Bone marrow (tissue), 2 donors: Measurements from ENCODE around the gene SND1.

ENCODE experiments used
- DNase-seq, 2 donors: peaks; one replicate each; lab custom pipeline; 2025; lab: John Stamatoyannopoulos, UW

SND1 gene

DNA sequence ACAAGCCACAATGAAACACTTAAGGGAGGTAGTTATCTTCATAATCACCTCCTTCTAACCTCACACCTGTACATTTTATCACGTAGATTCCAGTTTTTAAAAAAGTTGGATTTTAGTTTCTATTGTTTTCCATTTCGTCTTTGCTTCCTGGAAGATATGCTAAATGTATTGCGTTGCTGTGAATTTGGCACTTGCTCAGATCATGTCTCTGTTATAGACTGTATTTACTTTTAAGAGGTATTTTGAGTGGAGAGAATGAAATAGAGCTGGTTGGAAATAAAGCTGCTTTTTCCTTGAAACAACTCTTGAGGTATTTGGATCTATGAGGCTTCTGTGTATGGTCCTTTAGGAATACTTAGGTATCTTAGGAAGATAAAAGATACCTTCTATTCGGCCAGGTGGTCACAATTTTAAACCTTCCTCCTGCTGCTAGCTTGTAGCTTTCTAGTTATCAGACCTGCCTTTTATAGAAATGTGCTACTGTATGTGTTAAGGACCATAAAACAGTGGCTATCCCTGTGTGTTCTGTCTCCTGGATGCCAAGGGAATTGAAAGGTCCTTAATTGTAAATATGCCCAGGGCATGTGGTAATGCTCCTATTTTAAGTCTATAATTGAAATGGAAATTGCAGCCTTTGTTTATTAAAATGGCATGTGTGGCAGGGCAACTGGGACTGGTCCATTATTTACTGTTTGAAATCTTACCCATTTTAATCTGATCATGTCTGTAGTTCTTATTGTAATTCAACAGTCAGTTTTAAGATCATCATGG is 147.7 kb downstream of the SND1 start:
- no peak for DNase-seq

GRCh38 chr7:127802845-127803244 is 150.9 kb downstream of the SND1 start:
- DNase-seq = no peak

- DNase-seq = no peak
These were observed 151.6 kb downstream of the SND1 start for GRCh38 chr7:127803626-127804025.

DNA sequence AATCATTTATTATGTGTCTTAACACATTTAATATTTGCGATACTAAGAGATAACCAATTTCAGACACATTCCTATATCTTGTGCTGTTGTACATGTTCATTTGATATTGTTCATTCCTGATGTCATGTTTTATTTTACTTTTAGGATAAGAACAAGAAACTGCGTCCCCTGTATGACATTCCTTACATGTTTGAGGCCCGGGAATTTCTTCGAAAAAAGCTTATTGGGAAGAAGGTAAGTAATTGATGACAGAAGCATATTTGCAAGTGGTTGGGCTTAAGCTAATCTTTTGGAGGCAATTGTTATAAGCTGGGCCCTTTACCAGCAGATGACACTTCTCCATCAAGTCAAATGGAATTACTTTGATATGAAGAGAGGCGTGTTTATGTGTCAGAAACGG is 155.3 kb downstream of the SND1 start:
- DNase-seq = no peak

GRCh38 chr7:127807829-127808228 is 155.8 kb downstream of the SND1 start:
- DNase-seq = no peak

DNA sequence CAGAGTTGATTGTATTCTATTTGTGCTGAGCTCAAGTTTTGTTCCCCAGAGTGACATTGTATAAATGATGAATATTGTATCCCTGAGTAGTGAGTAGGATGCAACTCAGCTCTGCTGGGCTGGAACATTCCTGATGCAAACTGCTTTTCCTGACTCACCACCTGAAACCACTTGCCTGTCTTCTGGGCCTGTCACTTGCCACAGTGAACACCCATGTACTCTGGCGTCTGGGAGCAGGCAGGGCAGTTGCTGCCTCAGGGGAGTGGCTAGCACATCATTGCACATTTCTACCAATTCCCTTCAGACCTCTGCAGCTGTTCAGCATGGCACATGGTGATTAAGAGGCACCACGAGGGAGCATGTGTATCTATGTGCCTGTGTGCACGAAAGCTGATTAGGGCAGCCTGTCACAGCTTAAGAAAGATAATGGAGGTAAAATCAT is 157.3 kb downstream of the SND1 start:
- no peak for DNase-seq

DNA sequence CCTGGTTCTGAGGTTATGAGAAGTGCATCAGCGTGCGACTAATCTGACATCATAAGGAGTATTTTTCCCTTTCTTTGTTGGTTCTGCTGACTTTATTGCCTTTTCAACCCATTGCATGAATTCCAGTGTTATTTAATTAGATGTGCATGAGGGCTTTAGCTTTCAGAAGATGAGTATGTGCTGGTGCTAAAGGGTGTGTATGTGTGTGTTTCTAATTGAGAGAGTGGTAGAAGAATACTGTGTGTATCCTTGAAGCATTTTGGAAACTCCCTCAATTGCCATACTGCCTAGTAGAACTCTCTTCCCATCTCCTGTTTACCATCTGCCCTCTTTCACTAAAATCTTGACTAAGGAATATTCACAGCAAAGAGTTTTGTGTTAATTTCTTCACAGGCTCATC is 158.1 kb downstream of the SND1 start:
- DNase-seq = no peak

DNA sequence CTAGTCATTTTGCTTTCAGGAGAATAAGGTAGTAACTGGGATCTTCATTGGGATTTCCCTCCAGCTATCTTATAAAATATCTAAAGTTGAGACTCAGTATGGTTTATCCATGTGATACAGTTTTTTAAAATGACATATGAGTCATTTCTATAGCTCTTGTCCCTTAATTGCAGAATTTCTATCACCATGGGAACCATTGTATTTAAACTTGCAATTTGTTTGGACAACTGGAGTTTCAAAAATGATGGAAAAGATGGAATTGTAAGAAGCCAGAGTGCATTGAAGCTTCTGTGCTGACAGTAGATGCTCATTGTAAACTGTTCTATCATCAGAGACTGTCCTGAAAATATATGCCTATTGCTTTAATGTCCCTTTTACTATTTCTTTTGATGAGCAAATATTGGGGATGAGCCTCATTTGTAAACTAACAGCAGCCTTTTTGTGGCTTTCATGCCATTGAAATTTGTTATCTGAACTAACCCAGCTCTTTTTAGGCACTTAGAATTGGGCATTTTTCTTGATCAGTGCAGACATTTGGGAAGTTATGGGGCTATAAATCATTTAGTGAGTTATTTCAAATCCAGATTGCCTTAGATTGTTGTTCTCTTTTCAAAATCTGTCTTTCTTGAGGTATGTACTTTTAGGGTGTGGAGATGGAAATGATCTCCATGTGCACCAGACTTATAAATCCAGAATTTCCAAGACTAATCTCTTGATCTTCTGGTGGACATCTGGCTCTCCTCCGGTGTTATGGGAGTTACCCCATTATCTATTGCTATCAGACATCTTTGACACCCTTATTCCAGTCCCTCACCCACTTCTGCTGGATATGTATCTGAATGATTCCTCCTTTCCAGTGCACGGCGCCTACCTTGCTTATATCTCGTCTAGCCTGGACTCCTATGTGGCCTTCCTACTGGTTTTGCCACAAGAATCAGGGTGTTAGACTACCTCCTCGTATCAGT is 159.0 kb downstream of the SND1 start:
- DNase-seq = no peak

GRCh38 chr7:127812540-127812939 is 160.5 kb downstream of the SND1 start:
- DNase-seq = no peak

DNA sequence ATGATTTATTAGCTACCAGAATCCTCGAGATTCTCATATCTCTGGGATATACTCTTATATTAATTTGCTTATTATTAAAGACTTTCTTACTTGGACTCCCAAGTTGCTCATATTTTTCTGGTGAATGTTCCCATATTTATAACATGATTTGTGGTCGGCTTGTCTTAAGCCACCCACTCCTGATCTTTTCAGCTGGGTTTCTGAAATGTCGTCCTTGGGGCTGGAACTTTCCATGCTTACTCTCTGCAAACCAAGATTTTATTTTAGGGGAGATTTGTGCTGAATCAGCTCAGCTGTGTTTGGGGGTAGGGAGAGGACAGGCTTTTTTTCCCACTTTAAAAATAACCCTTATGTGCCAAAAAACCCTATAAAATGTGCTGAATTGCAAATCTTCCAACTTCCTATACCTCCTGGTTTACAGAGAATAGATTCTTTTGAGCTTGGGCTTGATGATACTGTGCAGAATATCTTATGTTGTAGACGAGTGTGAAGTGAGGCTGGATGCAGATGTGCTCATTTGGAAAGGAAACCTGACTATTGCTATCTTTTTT is 162.1 kb downstream of the SND1 start:
- DNase-seq = no peak

DNA sequence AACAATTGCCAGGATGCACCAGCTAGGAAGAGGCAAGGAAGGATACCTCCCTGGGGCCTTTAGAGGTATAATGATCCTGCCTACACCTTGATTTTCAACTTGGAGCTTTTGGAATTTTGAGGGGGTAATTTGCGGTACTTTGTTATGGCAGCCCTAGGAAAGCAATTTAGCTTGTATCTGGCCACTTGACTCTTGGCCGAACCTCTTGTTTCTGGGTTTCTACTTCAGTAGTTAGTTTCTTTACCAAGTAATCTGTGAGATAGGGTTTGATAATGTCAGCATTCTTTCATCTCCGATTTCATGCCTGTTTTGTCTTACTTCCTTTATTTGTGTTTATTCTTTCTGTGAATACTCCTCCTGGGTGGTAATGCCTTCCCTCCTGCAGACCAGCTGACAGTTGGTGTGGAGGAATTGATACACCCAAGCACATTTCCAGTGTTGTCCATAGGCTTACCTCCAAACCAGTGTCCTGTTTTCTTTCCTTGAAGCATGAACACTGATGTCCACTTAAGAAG is 163.7 kb downstream of the SND1 start:
- DNase-seq = no peak

DNA sequence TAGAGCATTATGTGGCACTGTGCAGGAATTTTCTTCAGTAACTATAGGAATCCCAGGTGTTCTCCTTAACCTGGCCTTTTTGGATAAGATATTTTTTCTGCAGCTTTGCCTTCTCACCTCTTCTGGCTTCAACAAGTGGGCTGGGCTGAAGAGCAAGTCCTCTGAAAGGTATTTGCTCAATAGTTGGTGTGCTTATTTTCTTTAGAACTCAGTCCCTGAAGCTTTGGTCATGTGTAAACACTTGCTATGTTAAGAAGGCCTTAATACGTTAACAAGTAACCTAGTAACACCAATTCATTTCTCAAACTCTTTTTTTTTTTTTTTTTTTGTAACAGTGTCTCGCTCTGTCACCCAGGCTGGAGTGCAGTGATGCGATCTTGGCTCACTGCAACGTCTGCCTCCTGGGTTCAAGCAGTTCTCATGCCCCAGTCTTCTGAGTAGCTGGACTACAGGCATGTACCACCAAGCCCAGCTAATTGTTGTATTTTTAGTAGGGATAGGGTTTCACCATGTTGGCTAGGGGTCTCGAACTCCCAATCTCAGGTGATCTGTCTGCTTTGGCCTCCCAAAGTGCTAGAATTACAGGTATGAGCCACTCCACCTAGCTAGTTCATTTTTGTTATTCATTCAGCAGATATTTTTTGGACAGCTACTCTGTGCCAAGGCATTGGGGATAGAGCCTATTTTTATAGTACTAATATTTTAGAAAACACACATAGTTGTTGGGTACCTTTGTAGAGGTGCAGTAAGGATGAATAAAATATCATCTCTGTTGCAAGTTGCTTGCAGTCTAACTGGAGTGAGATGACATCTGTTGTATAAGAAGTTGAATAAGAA is 164.6 kb downstream of the SND1 start:
- no peak for DNase-seq

GRCh38 chr7:127817466-127817865 is 165.5 kb downstream of the SND1 start:
- DNase-seq = no peak

DNA sequence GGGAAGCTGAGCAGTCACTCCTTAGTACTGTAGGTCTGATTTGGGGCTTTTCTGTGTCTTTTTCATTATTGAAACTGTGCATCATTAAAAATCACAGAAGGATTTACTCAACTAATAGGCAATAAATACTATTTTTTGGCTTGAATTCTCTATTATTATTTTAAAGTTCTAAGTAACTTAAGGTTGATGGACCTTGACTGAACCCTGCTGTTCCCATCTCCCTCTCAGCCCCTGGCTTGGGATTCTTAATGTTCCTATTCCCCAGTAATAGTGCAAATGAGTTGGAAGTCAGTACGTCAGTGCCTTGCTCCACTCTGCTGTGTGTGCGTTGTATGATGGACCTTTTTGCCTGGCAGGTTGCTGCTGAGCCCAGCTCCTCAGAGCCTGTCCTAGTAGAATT is 166.3 kb downstream of the SND1 start:
- no peak for DNase-seq

DNA sequence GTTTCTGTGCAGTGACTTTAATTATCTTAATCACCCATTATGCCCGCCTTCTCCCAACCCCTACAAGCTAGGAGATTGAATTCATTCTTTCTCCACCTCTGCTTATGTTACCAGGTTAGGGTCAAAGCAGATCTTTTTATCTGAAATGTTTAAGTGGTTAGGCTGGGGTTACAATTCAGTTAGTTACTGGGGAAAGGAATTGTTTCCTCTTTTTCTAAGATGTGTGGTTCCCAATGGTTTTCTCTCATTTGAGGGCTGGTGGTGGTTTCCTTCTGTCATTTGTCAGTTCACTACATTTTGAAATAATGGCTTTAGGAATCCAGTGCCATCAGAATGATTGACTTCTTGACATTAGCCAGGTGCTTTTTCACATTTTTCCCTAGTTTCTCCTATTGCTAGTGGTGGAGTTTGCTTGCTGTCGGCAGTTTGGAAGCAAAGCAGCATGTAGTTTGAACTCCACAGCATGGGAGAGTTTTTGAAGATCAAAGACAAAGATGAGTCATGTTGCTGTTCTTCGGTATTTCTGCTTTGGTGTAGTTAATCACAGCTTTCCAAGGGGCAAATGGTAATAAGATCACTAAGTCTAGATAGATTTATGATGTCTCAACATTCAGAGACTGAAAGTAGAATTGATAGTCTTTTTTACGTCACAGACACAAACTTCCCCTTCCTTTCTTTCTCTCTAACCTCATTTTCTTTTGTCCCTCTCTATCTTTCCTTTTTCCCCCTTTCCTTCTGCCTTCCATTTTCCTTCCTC is 168.2 kb downstream of the SND1 start:
- peak in 1 of 2 donors; percentile 60 for DNase-seq

DNA sequence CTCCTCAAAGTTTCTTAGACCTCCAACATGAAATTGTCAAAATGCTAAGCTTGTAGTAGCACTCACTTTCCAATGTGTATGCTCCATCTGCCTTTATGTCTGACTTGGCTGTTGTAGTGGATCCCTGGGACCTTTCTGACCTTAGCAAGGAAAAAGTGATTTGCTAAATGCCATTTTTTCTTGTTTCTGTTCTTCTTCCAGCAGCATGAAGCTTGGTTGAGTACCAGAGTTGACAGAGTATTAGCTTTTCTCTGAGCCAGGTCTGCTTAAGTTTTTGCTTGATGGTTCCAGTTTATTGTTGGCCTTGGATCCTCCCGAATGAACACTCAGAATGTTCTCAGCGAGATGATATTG is 168.7 kb downstream of the SND1 start:
- DNase-seq = no peak

GRCh38 chr7:127821146-127821545 is 169.2 kb downstream of the SND1 start:
- DNase-seq = no peak

- DNase-seq = peak in 1 of 2 donors; percentile 36
These were observed 171.0 kb downstream of the SND1 start for GRCh38 chr7:127822822-127823508.

DNA sequence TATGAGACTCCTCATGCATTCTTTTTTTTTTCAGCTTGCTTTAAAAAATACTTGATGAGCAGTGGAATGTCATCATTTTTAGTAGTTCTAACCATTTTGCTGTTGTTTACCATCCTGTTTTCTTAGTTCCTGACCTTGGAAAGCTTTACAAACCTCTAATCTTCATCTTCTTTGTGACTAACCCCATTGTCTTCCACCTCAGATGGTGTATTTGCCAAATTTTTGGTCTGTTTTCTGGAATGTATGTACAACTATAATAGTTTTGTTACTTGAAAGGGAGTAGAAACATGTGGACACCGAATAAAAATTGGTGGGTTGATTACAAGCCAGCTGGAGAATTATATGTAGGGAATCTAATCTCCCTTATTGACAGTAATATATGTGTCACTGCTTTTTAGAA is 172.7 kb downstream of the SND1 start:
- DNase-seq = no peak

DNA sequence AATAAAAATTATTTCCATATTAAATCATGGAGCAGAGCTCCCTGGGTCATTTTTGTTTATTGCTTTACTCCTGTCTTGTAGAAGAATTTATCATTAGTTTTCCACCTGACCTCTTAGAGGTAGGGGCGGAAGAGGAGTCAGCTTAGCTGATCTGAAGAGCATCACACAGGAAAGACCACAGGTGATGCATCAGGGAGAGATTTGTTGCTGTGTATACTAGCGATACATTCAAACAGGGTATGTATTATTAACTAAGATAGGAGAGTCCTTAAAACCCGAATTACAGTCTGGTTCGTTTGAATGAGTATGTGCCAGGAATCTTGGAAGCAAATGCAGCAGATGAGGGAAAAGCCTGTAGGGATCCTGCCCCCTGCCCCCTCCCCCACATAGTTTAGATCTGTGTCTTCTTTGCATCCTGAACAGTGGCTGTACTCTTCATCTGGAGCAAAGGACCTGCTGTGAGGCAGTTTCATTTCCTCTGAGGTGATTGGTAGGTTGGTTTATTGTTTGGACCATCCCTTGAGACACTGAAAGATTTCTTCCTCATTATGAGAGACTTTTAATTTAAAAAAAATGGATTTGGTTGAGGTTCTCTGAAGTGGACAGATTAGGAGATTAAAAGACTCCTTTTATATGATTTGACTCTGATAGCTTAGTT is 177.0 kb downstream of the SND1 start:
- DNase-seq = no peak
